ENCODE measurements around the gene CHST8. TPM values are rescaled to one million over a fixed set of nuclear protein-coding genes. Genes with fewer than 3 reads are reported as not detected.
"Not testable (repeated sequence)": the region's sequence is repeated elsewhere in the genome, so short reads cannot be mapped to it uniquely, and the experiment has no call there.

CHST8 gene
- total RNA-seq, 4 donors from 2014 or later: 0.39 to 4.4 (median 0.96) TPM

GRCh38 chr19:33661336-33661735 is 39.6 kb downstream of the CHST8 start:
- peaks cover 0 to 4% (median 0%) of the 10 kb centered on the region in 4 donors for H3K9me3 ChIP-seq
- 74 to 85% methylated on average over 7 of the region's 7 CpGs for WGBS, 2 donors
- TF ChIP-seq POLR2A (IDR thresholded peaks at IDR 0.05) (no peak), CTCF (IDR thresholded peaks at IDR 0.05) (no peak), EP300 (IDR thresholded peaks at IDR 0.05) (no peak)
- no peaks in the 10 kb centered on the region for H3K4me1 ChIP-seq
- H3K27ac ChIP-seq: no peak overlapping the region
- H3K4me3 ChIP-seq: no peak overlapping the region
- no peaks in the 10 kb centered on the region for H3K36me3 ChIP-seq
- H3K27me3 ChIP-seq: no peaks in the 10 kb centered on the region
- DNase-seq (ENCODE audit: low spot score in 2 of 2): no peak

GRCh38 chr19:33662391-33663092 is 40.8 kb downstream of the CHST8 start:
- WGBS, 2 donors: 65 to 77% methylated on average over 11 of the region's 11 CpGs
- no peaks in the 10 kb centered on the region for H3K36me3 ChIP-seq
- H3K27ac ChIP-seq: no peak overlapping the region
- H3K4me1 ChIP-seq: no peaks in the 10 kb centered on the region
- H3K27me3 ChIP-seq: no peaks in the 10 kb centered on the region
- peaks cover 0 to under 1% (median 0%) of the 10 kb centered on the region in 4 donors for H3K9me3 ChIP-seq
- no peak for TF ChIP-seq CTCF (IDR thresholded peaks at IDR 0.05)
- no peak for TF ChIP-seq EP300 (IDR thresholded peaks at IDR 0.05)
- no peak for TF ChIP-seq POLR2A (IDR thresholded peaks at IDR 0.05)
- H3K4me3 ChIP-seq: no peak overlapping the region
- no peak for DNase-seq (ENCODE audit: low spot score in 2 of 2)

GRCh38 chr19:33663316-33663715 is 41.6 kb downstream of the CHST8 start:
- not testable (repeated sequence) for H3K27me3 ChIP-seq; H3K4me1 ChIP-seq; H3K4me3 ChIP-seq; H3K9me3 ChIP-seq; DNase-seq (ENCODE audit: low spot score in 2 of 2); H3K36me3 ChIP-seq; H3K27ac ChIP-seq
- WGBS, 2 donors: 90 to 93% methylated on average over 9 of the region's 9 CpGs

- no peaks in the 10 kb centered on the region for H3K4me1 ChIP-seq
- no peaks in the 10 kb centered on the region for H3K9me3 ChIP-seq
- TF ChIP-seq POLR2A (IDR thresholded peaks at IDR 0.05) (no peak), EP300 (IDR thresholded peaks at IDR 0.05) (no peak), CTCF (IDR thresholded peaks at IDR 0.05) (no peak)
- no peak overlapping the region for H3K27ac ChIP-seq
- H3K36me3 ChIP-seq: no peaks in the 10 kb centered on the region
- WGBS, 2 donors: 87 to 96% methylated on average over 5 of the region's 5 CpGs
- no peak for DNase-seq (ENCODE audit: low spot score in 2 of 2)
- H3K4me3 ChIP-seq: no peak overlapping the region
- no peaks in the 10 kb centered on the region for H3K27me3 ChIP-seq
Measured at GRCh38 chr19:33664744-33665143, 43.0 kb downstream of the CHST8 start.

GRCh38 chr19:33665776-33666595 is 44.2 kb downstream of the CHST8 start:
- TF ChIP-seq EP300 (IDR thresholded peaks at IDR 0.05) (no peak), POLR2A (IDR thresholded peaks at IDR 0.05) (no peak), CTCF (IDR thresholded peaks at IDR 0.05) (no peak)
- Histone ChIP-seq H3K4me1 (no peaks in the 10 kb centered on the region), H3K36me3 (no peaks in the 10 kb centered on the region), H3K27ac (no peak overlapping the region), H3K4me3 (no peak overlapping the region), H3K9me3 (no peaks in the 10 kb centered on the region), H3K27me3 (no peaks in the 10 kb centered on the region)
- WGBS, 2 donors: 74 to 80% methylated on average over 22 of the region's 22 CpGs
- no peak for DNase-seq (ENCODE audit: low spot score in 2 of 2)
